A549 (cell line): ENCODE measurements around the gene CCDC159.
"Not testable (repeated sequence)": the region's sequence is repeated elsewhere in the genome, so short reads cannot be mapped to it uniquely, and the experiment has no call there.

Experiments used
- BHLHE40 ChIP-seq: IDR thresholded peaks from 2 replicates; pipeline ENCODE4 v1.6.1; 2012; ENCODE audit warnings: low read depth, low read length, inconsistent platforms
- CBX2 ChIP-seq: fragments of 200-600 bp; sonication (generic); IDR thresholded peaks from 2 replicates; pipeline ENCODE4 v1.6.1; 2016; ENCODE audit warnings: low read depth, mild to moderate bottlenecking, borderline replicate concordance
- CTCF ChIP-seq: fragments of >200 bp; sonication (Bioruptor Twin); formaldehyde crosslinking; IDR thresholded peaks from 3 replicates; pipeline ENCODE4 v1.5.1; 2016
- EP300 ChIP-seq, 2 experiments: fragments of >200 bp; sonication (Bioruptor Twin); formaldehyde crosslinking; IDR thresholded peaks; 2 replicates in 1 of 2; 3 replicates in 1 of 2; pipeline ENCODE4 v1.6.1; 2016 to 2017
- ESRRA ChIP-seq: fragments of 150-350 bp; IDR thresholded peaks from 2 replicates; pipeline ENCODE4 v1.6.1; 2014; ENCODE audit warnings: mild to moderate bottlenecking, low read length, borderline replicate concordance
- MAFK ChIP-seq: fragments of 450-650 bp; IDR thresholded peaks from 2 replicates; pipeline ENCODE4 v1.6.1; 2014; ENCODE audit not compliant: partially characterized antibody
- POLR2A ChIP-seq: IDR thresholded peaks from 2 replicates; pipeline ENCODE4 v1.6.1; 2012; ENCODE audit warnings: mild to moderate bottlenecking, low read length
- RAD21 ChIP-seq, 2 experiments: fragments of >200 bp in 1 of 2; sonication (Bioruptor Twin) in 1 of 2; formaldehyde crosslinking in 1 of 2; IDR thresholded peaks in 1 of 2; conservative IDR thresholded peaks in 1 of 2; 2 replicates in 1 of 2; 3 replicates in 1 of 2; pipeline ENCODE4 v1.6.1; 2012 to 2018; ENCODE audit warnings: inconsistent platforms in 1 of 2
- REST ChIP-seq: fragments of 200-600 bp; sonication (generic); IDR thresholded peaks from 2 replicates; pipeline ENCODE4 v1.6.1; 2016; ENCODE audit warnings: antibody characterized with exemption, mild to moderate bottlenecking, moderate library complexity
- TP53 ChIP-seq: fragments of 250-450 bp; sonication (Bioruptor Pico); IDR thresholded peaks from 2 replicates; pipeline ENCODE4 v1.5.0; 2021; ENCODE audit warnings: mild to moderate bottlenecking, moderate library complexity
- ZC3H11A ChIP-seq: fragments of 450-650 bp; IDR thresholded peaks from 2 replicates; pipeline ENCODE4 v1.6.1; 2014; ENCODE audit warnings: antibody characterized with exemption, mild to moderate bottlenecking

GRCh38 chr19:11379269-11379845, 33.0 kb downstream of the CCDC159 start:
- not testable (repeated sequence) for TF ChIP-seq POLR2A; CTCF; RAD21 (conservative IDR thresholded peaks at IDR 0.05 in 1 of 2, IDR thresholded peaks at IDR 0.05 in 1 of 2); EP300 (IDR thresholded peaks at IDR 0.05); TP53 (CRISPR knock-in tag); ESRRA; REST; MAFK; ZC3H11A; CBX2; BHLHE40
